Neural progenitor cell (in vitro differentiated cells): Measurements from ENCODE around the gene UBE2G2. TPM values are rescaled to one million over a fixed set of nuclear protein-coding genes. Genes with fewer than 3 reads are reported as not detected.

Source experiments
- DNase-seq: peaks from one replicate; pipeline ENCODE4 v3.0.0-alpha.2; 2016; ENCODE audit warnings: low spot score
- H2AFZ ChIP-seq: fragments of 200-600 bp; sonication (generic); replicated peaks from 2 replicates; pipeline ENCODE4 v1.6.1; 2016; ENCODE audit warnings: antibody characterized with exemption
- H3F3A ChIP-seq: fragments of 200-600 bp; sonication (generic); 2 replicates; pipeline ENCODE4 v1.6.1; 2016; ENCODE audit warnings: antibody characterized with exemption, low read depth
- H3K27ac ChIP-seq: fragments of 200-600 bp; sonication (generic); 2 replicates; pipeline ENCODE4 v1.5.1; 2016; ENCODE audit warnings: mild to moderate bottlenecking
- H3K27me3 ChIP-seq: fragments of 200-600 bp; sonication (generic); 2 replicates; pipeline ENCODE4 v1.6.1; 2016; ENCODE audit warnings: mild to moderate bottlenecking, moderate library complexity
- H3K36me3 ChIP-seq: fragments of 200-600 bp; sonication (generic); 2 replicates; pipeline ENCODE4 v1.5.1; 2016
- H3K4me1 ChIP-seq: fragments of 200-600 bp; sonication (generic); 2 replicates; pipeline ENCODE4 v1.6.1; 2016; ENCODE audit warnings: mixed run types
- H3K4me2 ChIP-seq: fragments of 200-600 bp; sonication (generic); 2 replicates; pipeline ENCODE4 v1.6.1; 2016
- H3K4me3 ChIP-seq: fragments of 200-600 bp; sonication (generic); 2 replicates; pipeline ENCODE4 v1.5.1; 2016
- H3K79me2 ChIP-seq: fragments of 200-600 bp; sonication (generic); 2 replicates; pipeline ENCODE4 v1.6.1; 2016; ENCODE audit warnings: low read depth
- H3K9ac ChIP-seq: fragments of 200-600 bp; sonication (generic); 2 replicates; pipeline ENCODE4 v1.6.1; 2016
- H3K9me3 ChIP-seq: fragments of 200-600 bp; sonication (generic); 2 replicates; pipeline ENCODE4 v1.5.1; 2016; ENCODE audit warnings: low read depth
- H4K20me1 ChIP-seq: fragments of 200-600 bp; sonication (generic); 2 replicates; pipeline ENCODE4 v1.6.1; 2016; ENCODE audit warnings: low read depth
- H3K27ac Mint-ChIP-seq: 3 replicates; pipeline ENCODE4 v1.8.0; 2021; ENCODE audit warnings: mixed read lengths
- H3K27me3 Mint-ChIP-seq: 2 replicates; pipeline ENCODE4 v1.8.0; 2022; ENCODE audit warnings: low read depth, mild to moderate bottlenecking, inconsistent platforms, moderate library complexity, mixed read lengths; ENCODE audit not compliant: insufficient read depth
- H3K36me3 Mint-ChIP-seq: 3 replicates; pipeline ENCODE4 v1.8.0; 2021; ENCODE audit warnings: mixed read lengths
- H3K4me1 Mint-ChIP-seq: 3 replicates; pipeline ENCODE4 v1.8.0; 2021; ENCODE audit warnings: mixed read lengths
- H3K4me3 Mint-ChIP-seq: 3 replicates; pipeline ENCODE4 v1.8.0; 2021; ENCODE audit warnings: mild to moderate bottlenecking, moderate library complexity, mixed read lengths
- H3K9me3 Mint-ChIP-seq: 3 replicates; pipeline ENCODE4 v1.8.0; 2020; ENCODE audit warnings: mixed read lengths
- EZH2 ChIP-seq: fragments of 200-600 bp; sonication (generic); IDR thresholded peaks from 2 replicates; pipeline ENCODE4 v1.6.1; 2017; ENCODE audit warnings: antibody characterized with exemption, mild to moderate bottlenecking, moderate library complexity
- EZH2phosphoT487 ChIP-seq: fragments of 200-600 bp; sonication (generic); IDR thresholded peaks from 2 replicates; pipeline ENCODE4 v1.6.1; 2017; ENCODE audit warnings: antibody characterized with exemption
- total RNA-seq: library from RNA; depleted of rRNA; stranded (reverse); fragments of >200 nt; gene quantifications from 2 replicates; pipeline ENCODE4 v1.2.3, GENCODE V29; 2015; ENCODE audit warnings: low replicate concordance
- TF ChIP-seq, protein P1 (sequence below): fragments of 200-600 bp; sonication (generic); IDR thresholded peaks from 2 replicates; pipeline ENCODE4 v1.5.1; 2017; ENCODE audit warnings: antibody characterized with exemption, mild to moderate bottlenecking

The UBE2G2 gene
- total RNA-seq, 1 donor from 2014 or later = 83.1 TPM

DNA sequence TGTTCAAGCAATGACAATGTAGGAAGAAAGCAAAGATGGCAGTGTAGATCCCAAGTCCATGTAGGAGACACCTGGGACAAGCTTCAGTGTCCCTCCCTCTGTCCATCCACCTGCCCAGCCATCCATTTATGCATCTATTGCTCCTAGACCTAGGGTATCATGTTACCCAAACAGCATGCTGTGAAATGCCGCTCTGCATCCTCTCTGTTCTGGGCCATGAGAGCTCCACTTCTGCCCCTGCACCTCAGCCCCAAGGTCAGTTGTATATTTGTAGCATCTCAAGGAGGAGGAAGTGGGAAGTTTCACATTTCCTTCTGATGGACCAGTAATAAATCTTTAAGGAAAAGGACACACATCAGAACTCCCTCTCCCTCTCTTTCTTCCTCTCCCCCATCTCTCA lies 62.3 kb downstream of the UBE2G2 start:
- Mint-ChIP-seq H3K36me3 (no peaks in the 10 kb centered on the region), H3K27me3 (peaks cover 5% of the 10 kb centered on the region), H3K27ac (no peak overlapping the region), H3K4me1 (peaks cover 14% of the 10 kb centered on the region), H3K4me3 (no peak overlapping the region), H3K9me3 (peaks cover 1% of the 10 kb centered on the region)
- Histone ChIP-seq H2AFZ (no peak overlapping the region), H3K27me3 (no peaks in the 10 kb centered on the region), H3F3A (no peaks in the 10 kb centered on the region), H3K9ac (no peak overlapping the region), H3K79me2 (no peaks in the 10 kb centered on the region), H3K4me1 (no peaks in the 10 kb centered on the region), H4K20me1 (no peaks in the 10 kb centered on the region), H3K9me3 (no peaks in the 10 kb centered on the region), H3K4me2 (no peak overlapping the region), H3K4me3 (no peak overlapping the region), H3K27ac (no peak overlapping the region), H3K36me3 (no peaks in the 10 kb centered on the region)
- DNase-seq = no peak
- TF ChIP-seq EZH2 (no peak), EZH2phosphoT487 (no peak)
- TF ChIP-seq, protein P1, sequence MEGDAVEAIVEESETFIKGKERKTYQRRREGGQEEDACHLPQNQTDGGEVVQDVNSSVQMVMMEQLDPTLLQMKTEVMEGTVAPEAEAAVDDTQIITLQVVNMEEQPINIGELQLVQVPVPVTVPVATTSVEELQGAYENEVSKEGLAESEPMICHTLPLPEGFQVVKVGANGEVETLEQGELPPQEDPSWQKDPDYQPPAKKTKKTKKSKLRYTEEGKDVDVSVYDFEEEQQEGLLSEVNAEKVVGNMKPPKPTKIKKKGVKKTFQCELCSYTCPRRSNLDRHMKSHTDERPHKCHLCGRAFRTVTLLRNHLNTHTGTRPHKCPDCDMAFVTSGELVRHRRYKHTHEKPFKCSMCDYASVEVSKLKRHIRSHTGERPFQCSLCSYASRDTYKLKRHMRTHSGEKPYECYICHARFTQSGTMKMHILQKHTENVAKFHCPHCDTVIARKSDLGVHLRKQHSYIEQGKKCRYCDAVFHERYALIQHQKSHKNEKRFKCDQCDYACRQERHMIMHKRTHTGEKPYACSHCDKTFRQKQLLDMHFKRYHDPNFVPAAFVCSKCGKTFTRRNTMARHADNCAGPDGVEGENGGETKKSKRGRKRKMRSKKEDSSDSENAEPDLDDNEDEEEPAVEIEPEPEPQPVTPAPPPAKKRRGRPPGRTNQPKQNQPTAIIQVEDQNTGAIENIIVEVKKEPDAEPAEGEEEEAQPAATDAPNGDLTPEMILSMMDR = no peak

- Mint-ChIP-seq H3K27me3 (peaks cover 5% of the 10 kb centered on the region), H3K4me1 (peaks cover 14% of the 10 kb centered on the region), H3K9me3 (no peaks in the 10 kb centered on the region), H3K4me3 (no peak overlapping the region), H3K27ac (no peak overlapping the region), H3K36me3 (no peaks in the 10 kb centered on the region)
- Histone ChIP-seq H3K4me3 (no peak overlapping the region), H2AFZ (no peak overlapping the region), H3K9ac (no peak overlapping the region), H4K20me1 (no peaks in the 10 kb centered on the region), H3K9me3 (no peaks in the 10 kb centered on the region), H3K4me1 (no peaks in the 10 kb centered on the region), H3K36me3 (no peaks in the 10 kb centered on the region), H3F3A (no peaks in the 10 kb centered on the region), H3K27ac (no peak overlapping the region), H3K79me2 (no peaks in the 10 kb centered on the region), H3K27me3 (no peaks in the 10 kb centered on the region), H3K4me2 (no peak overlapping the region)
- TF ChIP-seq, protein P1 = no peak
- TF ChIP-seq EZH2 = no peak
- no peak for TF ChIP-seq EZH2phosphoT487
- DNase-seq = no peak
Observed at GRCh38 chr21:44738621-44739020, 63.0 kb downstream of the UBE2G2 start.

- Histone ChIP-seq H3K27me3 (no peaks in the 10 kb centered on the region), H3K27ac (no peak overlapping the region), H3K4me1 (no peaks in the 10 kb centered on the region), H2AFZ (no peak overlapping the region), H3K79me2 (no peaks in the 10 kb centered on the region), H3K36me3 (no peaks in the 10 kb centered on the region), H3F3A (no peaks in the 10 kb centered on the region), H3K4me3 (no peak overlapping the region), H3K9me3 (no peaks in the 10 kb centered on the region), H3K9ac (no peak overlapping the region), H3K4me2 (no peak overlapping the region), H4K20me1 (no peaks in the 10 kb centered on the region)
- H3K27ac Mint-ChIP-seq = peak overlapping the region; percentile 11
- no peaks in the 10 kb centered on the region for H3K9me3 Mint-ChIP-seq
- H3K36me3 Mint-ChIP-seq = no peaks in the 10 kb centered on the region
- H3K4me3 Mint-ChIP-seq = no peak overlapping the region
- TF ChIP-seq EZH2 = no peak
- peak; percentile 39 for DNase-seq
- H3K27me3 Mint-ChIP-seq = peaks cover 5% of the 10 kb centered on the region
- H3K4me1 Mint-ChIP-seq = peaks cover 14% of the 10 kb centered on the region
Observed at GRCh38 chr21:44737706-44738354, 63.8 kb downstream of the UBE2G2 start.

- Histone ChIP-seq H3K4me2 (no peak overlapping the region), H3K36me3 (no peaks in the 10 kb centered on the region), H3K4me1 (no peaks in the 10 kb centered on the region), H3F3A (no peaks in the 10 kb centered on the region), H3K9me3 (no peaks in the 10 kb centered on the region), H3K9ac (no peak overlapping the region), H3K27ac (no peak overlapping the region), H3K27me3 (no peaks in the 10 kb centered on the region), H3K79me2 (no peaks in the 10 kb centered on the region), H3K4me3 (no peak overlapping the region), H2AFZ (no peak overlapping the region), H4K20me1 (no peaks in the 10 kb centered on the region)
- Mint-ChIP-seq H3K9me3 (no peaks in the 10 kb centered on the region), H3K36me3 (no peaks in the 10 kb centered on the region), H3K4me1 (peaks cover 14% of the 10 kb centered on the region), H3K4me3 (no peak overlapping the region), H3K27me3 (peaks cover 5% of the 10 kb centered on the region), H3K27ac (no peak overlapping the region)
- TF ChIP-seq EZH2 (no peak), EZH2phosphoT487 (no peak)
- TF ChIP-seq, protein P1 = no peak
- DNase-seq = no peak
Observed at GRCh38 chr21:44736291-44737004, 65.2 kb downstream of the UBE2G2 start.
